H1 (cell line): ENCODE data around the gene NME7. TPM values are rescaled to one million over a fixed set of nuclear protein-coding genes. Genes with fewer than 3 reads are reported as not detected.

Experiments used
- CTCF ChIA-PET: fragments of 300-600 bp; sonication (Branson Sonifier 250); formaldehyde crosslinking; loops from one replicate; lab custom pipeline; 2021; ENCODE audit not compliant: partially characterized antibody; lab: Charles Lee
- POLR2A ChIA-PET: fragments of 300-600 bp; sonication (Branson Sonifier 250); formaldehyde crosslinking; loops from one replicate; lab custom pipeline; 2021; ENCODE audit warnings: inconsistent platforms; ENCODE audit not compliant: partially characterized antibody; lab: Charles Lee
- DNase-seq, 2 experiments: peaks; one replicate each; pipeline versions ENCODE4 v3.0.0 to v3.0.0-alpha.2; 2010 to 2022; ENCODE audit warnings: low spot score in 2 of 2, low read depth in 1 of 2, mixed read lengths in 1 of 2
- FAIRE-seq: peaks from 2 replicates; lab custom pipeline; 2011; peaks lifted over from hg19 to GRCh38; lab: Jason Lieb, UNC
- H2AFZ ChIP-seq: 2 replicates; pipeline ENCODE4 v1.8.1; 2012; ENCODE audit warnings: low read length, inconsistent platforms
- H2AK5ac ChIP-seq: 2 replicates; pipeline ENCODE4 v1.6.1; 2013; ENCODE audit warnings: low read depth, low read length
- H2BK120ac ChIP-seq: replicated peaks from 2 replicates; pipeline ENCODE3; 2013; ENCODE audit warnings: low read depth, low read length, inconsistent platforms
- H2BK12ac ChIP-seq: 2 replicates; pipeline ENCODE4 v1.6.1; 2013; ENCODE audit warnings: low read depth, low read length
- H2BK15ac ChIP-seq: 2 replicates; pipeline ENCODE4 v1.6.1; 2013; ENCODE audit warnings: low read length
- H2BK20ac ChIP-seq: 2 replicates; pipeline ENCODE4 v1.6.1; 2013; ENCODE audit warnings: low read length
- H2BK5ac ChIP-seq: 2 replicates; pipeline ENCODE4 v1.6.1; 2013; ENCODE audit warnings: low read depth, low read length
- H3K14ac ChIP-seq: 2 replicates; pipeline ENCODE4 v1.6.1; 2013; ENCODE audit warnings: inconsistent platforms; ENCODE audit not compliant: insufficient read length
- H3K18ac ChIP-seq: 2 replicates; pipeline ENCODE4 v1.6.1; 2013; ENCODE audit warnings: low read length; ENCODE audit errors: extremely low read depth
- H3K23ac ChIP-seq: 2 replicates; pipeline ENCODE4 v1.6.1; 2013; ENCODE audit warnings: inconsistent platforms; ENCODE audit not compliant: insufficient read length
- H3K23me2 ChIP-seq: 2 replicates; pipeline ENCODE4 v1.6.1; 2013; ENCODE audit warnings: low read depth, low read length
- H3K27ac ChIP-seq: 2 replicates; pipeline ENCODE4 v1.6.1; 2011; ENCODE audit warnings: low read depth, low read length, inconsistent platforms
- H3K27me3 ChIP-seq, 4 experiments: replicated peaks in 1 of 4; 1 replicate in 1 of 4; 2 replicates in 3 of 4; pipeline versions ENCODE4 v1.6.1 to v1.8.1; 2011 to 2013; ENCODE audit warnings: low read length in 3 of 4, mild to moderate bottlenecking in 3 of 4, inconsistent platforms in 2 of 4, mixed read lengths in 2 of 4, moderate library complexity in 1 of 4; ENCODE audit not compliant: control insufficient read depth in 3 of 4, insufficient read depth in 3 of 4; ENCODE audit errors: extremely low read depth in 1 of 4
- H3K36me3 ChIP-seq, 4 experiments: 2 replicates each; pipeline versions ENCODE4 v1.6.1 to v1.8.1; 2011 to 2013; ENCODE audit warnings: mild to moderate bottlenecking in 4 of 4, low read length in 3 of 4, moderate library complexity in 2 of 4, control low read depth in 1 of 4, inconsistent platforms in 1 of 4; ENCODE audit not compliant: insufficient read depth in 4 of 4, control insufficient read depth in 2 of 4
- H3K4ac ChIP-seq: replicated peaks from 2 replicates; pipeline ENCODE3; 2013; ENCODE audit warnings: low read length, low read depth, mixed read lengths, inconsistent platforms; ENCODE audit not compliant: insufficient read length
- H3K4me1 ChIP-seq, 4 experiments: replicated peaks in 1 of 4; 1 replicate in 1 of 4; 2 replicates in 3 of 4; pipeline versions ENCODE4 v1.6.1 to v1.8.1; 2011 to 2013; ENCODE audit warnings: low read length in 3 of 4, inconsistent platforms in 2 of 4, mixed read lengths in 1 of 4; ENCODE audit not compliant: insufficient read depth in 4 of 4, control insufficient read depth in 3 of 4
- H3K4me2 ChIP-seq, 2 experiments: 2 replicates each; pipeline versions ENCODE4 v1.6.1 to v1.8.1; 2011 to 2013; ENCODE audit warnings: low read depth in 2 of 2, low read length in 2 of 2, control low read depth in 1 of 2, inconsistent platforms in 1 of 2, mild to moderate bottlenecking in 1 of 2; ENCODE audit not compliant: insufficient read depth in 1 of 2
- H3K4me3 ChIP-seq, 4 experiments: fragments of 200-600, 300-600 bp in 1 of 4; sonication (generic), shearing (Covaris generic), sonication (Bioruptor Twin) in 1 of 4; 2 replicates each; pipeline versions ENCODE4 v1.5.1 to v1.8.1; 2011 to 2016; ENCODE audit warnings: low read length in 4 of 4, low read depth in 3 of 4, control low read depth in 2 of 4, inconsistent platforms in 2 of 4, mild to moderate bottlenecking in 2 of 4, mixed read lengths in 1 of 4, moderate library complexity in 1 of 4; ENCODE audit not compliant: insufficient read depth in 2 of 4; ENCODE audit errors: extremely low read depth in 1 of 4
- H3K56ac ChIP-seq: replicated peaks from 2 replicates; pipeline ENCODE3; 2013; ENCODE audit warnings: low read depth, mild to moderate bottlenecking, mixed read lengths, low read length, inconsistent platforms; ENCODE audit not compliant: insufficient read length
- H3K79me1 ChIP-seq: 2 replicates; pipeline ENCODE4 v1.6.1; 2013; ENCODE audit warnings: low read depth, low read length, control low read depth
- H3K79me2 ChIP-seq, 2 experiments: 2 replicates each; pipeline versions ENCODE4 v1.6.1 to v1.8.1; 2012 to 2013; ENCODE audit warnings: low read length in 2 of 2, mild to moderate bottlenecking in 2 of 2, inconsistent platforms in 1 of 2; ENCODE audit not compliant: insufficient read depth in 2 of 2, control insufficient read depth in 1 of 2
- H3K9ac ChIP-seq, 4 experiments: replicated peaks in 1 of 4; 1 replicate in 1 of 4; 2 replicates in 3 of 4; pipeline versions ENCODE4 v1.6.1 to v1.8.1; 2011 to 2013; ENCODE audit warnings: low read depth in 3 of 4, low read length in 3 of 4, control low read depth in 2 of 4, mild to moderate bottlenecking in 2 of 4, moderate library complexity in 2 of 4, inconsistent platforms in 1 of 4; ENCODE audit errors: extremely low read depth in 1 of 4
- H3K9me3 ChIP-seq, 2 experiments: 2 replicates each; pipeline versions ENCODE4 v1.6.1 to v1.8.1; 2012 to 2013; ENCODE audit warnings: mild to moderate bottlenecking in 2 of 2, moderate library complexity in 2 of 2, control low read depth in 1 of 2, inconsistent platforms in 1 of 2, low read depth in 1 of 2, low read length in 1 of 2, mixed read lengths in 1 of 2; ENCODE audit not compliant: insufficient read depth in 2 of 2
- H4K20me1 ChIP-seq, 2 experiments: replicated peaks in 1 of 2; 2 replicates each; pipeline versions ENCODE3 to v1.8.1; 2011 to 2013; ENCODE audit warnings: inconsistent platforms in 2 of 2, low read length in 2 of 2, mild to moderate bottlenecking in 1 of 2; ENCODE audit not compliant: insufficient read depth in 2 of 2, control insufficient read depth in 1 of 2
- H4K5ac ChIP-seq: 2 replicates; pipeline ENCODE4 v1.6.1; 2013; ENCODE audit warnings: low read length, low read depth, mixed read lengths, inconsistent platforms; ENCODE audit not compliant: insufficient read length
- H4K8ac ChIP-seq: 2 replicates; pipeline ENCODE4 v1.8.0; 2013; ENCODE audit warnings: mild to moderate bottlenecking, moderate library complexity, low read length, inconsistent platforms; ENCODE audit not compliant: insufficient read depth; ENCODE audit errors: extremely low read depth
- H4K91ac ChIP-seq: replicated peaks from 2 replicates; pipeline ENCODE3; 2013; ENCODE audit warnings: low read length, mixed read lengths, inconsistent platforms; ENCODE audit not compliant: insufficient read length
- BRCA1 ChIP-seq: IDR thresholded peaks from 2 replicates; pipeline ENCODE4 v1.6.1; 2012; ENCODE audit warnings: low read depth, low read length, improper control_type of control experiment
- EZH2 ChIP-seq: fragments of 200-600 bp; sonication (generic); IDR thresholded peaks from 2 replicates; pipeline ENCODE4 v1.7.1; 2012; ENCODE audit warnings: low read depth, mild to moderate bottlenecking, moderate library complexity, low read length, inconsistent platforms; ENCODE audit not compliant: severe bottlenecking
- POLR2A ChIP-seq, 2 experiments: IDR thresholded peaks; 1 replicate in 1 of 2; 2 replicates in 1 of 2; pipeline ENCODE4 v1.6.1; 2011; ENCODE audit warnings: low read depth in 2 of 2, low read length in 2 of 2, mild to moderate bottlenecking in 2 of 2; ENCODE audit errors: control extremely low read depth in 1 of 2
- RBBP5 ChIP-seq: IDR thresholded peaks from 2 replicates; pipeline ENCODE4 v1.7.1; 2012; ENCODE audit warnings: low read depth, mild to moderate bottlenecking, inconsistent platforms, low read length, moderate library complexity, borderline replicate concordance
- SP2 ChIP-seq: IDR thresholded peaks from 2 replicates; pipeline ENCODE4 v1.6.1; 2012; ENCODE audit warnings: mild to moderate bottlenecking, low read length, inconsistent platforms
- WGBS, 2 experiments: shearing (Covaris generic) in 1 of 2; methylation state at CpG; one replicate each; pipeline versions ENCODE4 v1.1.6 to v1.1.7; 2013 to 2015; ENCODE audit warnings: low lambda C conversion rate in 2 of 2, mixed read lengths in 2 of 2, inconsistent platforms in 1 of 2, low coverage in 1 of 2, missing lambda C conversion rate in 1 of 2; ENCODE audit not compliant: insufficient replicate concordance in 2 of 2, insufficient coverage in 1 of 2, insufficient read length in 1 of 2; ENCODE audit errors: extremely low coverage in 1 of 2, missing lambda C conversion rate in 1 of 2; 5-methylcytosine and 5-hydroxymethylcytosine counted together
- polyA plus RNA-seq, 7 experiments: library from polyadenylated mRNA; depleted of rRNA in 3 of 7; stranded (reverse) in 5 of 7; unstranded in 2 of 7; fragments of >200 nt in 5 of 7; fragments of 200-250 nt in 2 of 7; gene quantifications; 1 replicate in 5 of 7; 2 replicates in 1 of 7; 4 replicates in 1 of 7; pipeline versions ENCODE4 v1.2.1 to v1.2.3, GENCODE V29; 2011 to 2013; ENCODE audit warnings: missing spikeins in 2 of 7, mixed read lengths in 2 of 7
- total RNA-seq: library from RNA; stranded (reverse); fragmentation: NEBNext Ultra II Directional; extraction: Animal tissue kit (Norgen Biotek cat#: 25700); gene quantifications from 2 replicates; pipeline ENCODE4 v1.2.1, GENCODE V29; 2021

The NME7 gene
- total and polyA plus RNA-seq, 2 of the 8 experiments (the other 6 are each of a cell fraction or from before 2014, with no cell fraction given) = 11.6 to 28.5 TPM

- CTCF ChIA-PET = no interaction called here
- no peaks in the 10 kb centered on the region for H4K20me1 ChIP-seq
- no peak overlapping the region for H4K8ac ChIP-seq
- H2AK5ac ChIP-seq = no peak overlapping the region
- H3K9me3 ChIP-seq = no peaks in the 10 kb centered on the region
- H4K91ac ChIP-seq = no peak overlapping the region
- TF ChIP-seq POLR2A (IDR thresholded peaks at IDR 0.05; ENCODE audit: control extremely low read depth in 1 of 2, low read depth in 2 of 2, low read length in 2 of 2) (no peak), EZH2 (no peak), RBBP5 (no peak), SP2 (no peak), BRCA1 (no peak)
- TF ChIP-seq, all 59 proteins: peak for 0
- Histone ChIP-seq H3K27me3 (no peaks in the 10 kb centered on the region), H4K5ac (no peak overlapping the region), H3K36me3 (no peaks in the 10 kb centered on the region), H3K79me1 (no peaks in the 10 kb centered on the region), H3K4me3 (no peak overlapping the region), H3K9ac (no peak overlapping the region), H3K23me2 (no peaks in the 10 kb centered on the region), H3K18ac (no peak overlapping the region), H3K79me2 (no peaks in the 10 kb centered on the region), H3K4me1 (peaks cover 0 to 4% (median 0%) of the 10 kb centered on the region in 4 experiments; a peak in 1 of 7 replicates), H3K14ac (no peak overlapping the region), H2BK5ac (no peak overlapping the region), H2BK12ac (no peak overlapping the region), H2BK120ac (no peak overlapping the region), H3K4me2 (no peak overlapping the region), H2AFZ (no peak overlapping the region), H3K23ac (no peak overlapping the region), H3K27ac (no peak overlapping the region), H2BK15ac (no peak overlapping the region), H3K56ac (no peak overlapping the region), H2BK20ac (no peak overlapping the region), H3K4ac (no peak overlapping the region)
- FAIRE-seq (no peak), DNase-seq (no peak)
- POLR2A ChIA-PET = interaction anchor here (0.6 kb wide), 1 partner anchor 102 kb away, joined by 3 read pairs; no protein-coding TSS in a partner anchor
- WGBS, 2 experiments = 91% methylated on average over 4 of the region's 4 CpGs; no CpG with 5 or more reads in 1 of the 2 experiments
Measured at GRCh38 chr1:169236880-169237279, 130.7 kb downstream of the NME7 start.
